ENCODE measurements around the gene IL20RA.
A peak's percentile ranks its signal among the peaks of the same experiment; 100 is the strongest.

The IL20RA gene

GRCh38 chr6:137067399-137067798, 22.6 kb upstream of the IL20RA start:
- TF ChIP-seq POLR2A (IDR thresholded peaks at IDR 0.05; ENCODE audit: low read length) (no peak), GATA1 (IDR thresholded peaks at IDR 0.05; ENCODE audit: low read depth, low read length) (no peak)
- no peak for DNase-seq

- TF ChIP-seq GATA1 (IDR thresholded peaks at IDR 0.05; ENCODE audit: low read depth, low read length) (no peak), POLR2A (IDR thresholded peaks at IDR 0.05; ENCODE audit: low read length) (no peak)
- DNase-seq = no peak
Measured at GRCh38 chr6:137058037-137058436, 13.3 kb upstream of the IL20RA start.

- DNase-seq = no peak
- TF ChIP-seq GATA1 (IDR thresholded peaks at IDR 0.05; ENCODE audit: low read depth, low read length) (no peak), POLR2A (IDR thresholded peaks at IDR 0.05; ENCODE audit: low read length) (no peak)
Measured at GRCh38 chr6:137056121-137056880, 11.5 kb upstream of the IL20RA start.

- no peak for DNase-seq
- TF ChIP-seq POLR2A (IDR thresholded peaks at IDR 0.05; ENCODE audit: low read length) (no peak), GATA1 (IDR thresholded peaks at IDR 0.05; ENCODE audit: low read depth, low read length) (no peak)
Measured at GRCh38 chr6:137051790-137052472, 7.2 kb upstream of the IL20RA start.

GRCh38 chr6:137049095-137049494, 4.3 kb upstream of the IL20RA start:
- no peak for TF ChIP-seq GATA1 (IDR thresholded peaks at IDR 0.05; ENCODE audit: low read depth, low read length)
- TF ChIP-seq POLR2A (IDR thresholded peaks at IDR 0.05; ENCODE audit: low read length) = no peak
- DNase-seq = no peak

- TF ChIP-seq POLR2A (IDR thresholded peaks at IDR 0.05; ENCODE audit: low read length) (no peak), GATA1 (IDR thresholded peaks at IDR 0.05; ENCODE audit: low read depth, low read length) (no peak)
- DNase-seq = no peak
Measured at GRCh38 chr6:137046871-137047412, 2.2 kb upstream of the IL20RA start.

GRCh38 chr6:137045222-137045789, 541 bp upstream of the IL20RA start:
- no peak for TF ChIP-seq POLR2A (IDR thresholded peaks at IDR 0.05; ENCODE audit: low read length)
- no peak for TF ChIP-seq GATA1 (IDR thresholded peaks at IDR 0.05; ENCODE audit: low read depth, low read length)
- DNase-seq = no peak

GRCh38 chr6:137043710-137044365, 927 bp downstream of the IL20RA start:
- TF ChIP-seq POLR2A (IDR thresholded peaks at IDR 0.05; ENCODE audit: low read length) = no peak
- TF ChIP-seq GATA1 (IDR thresholded peaks at IDR 0.05; ENCODE audit: low read depth, low read length) = no peak
- DNase-seq = peak; percentile 18 to 28

GRCh38 chr6:137040393-137040792, 4.4 kb downstream of the IL20RA start:
- TF ChIP-seq POLR2A (IDR thresholded peaks at IDR 0.05; ENCODE audit: low read length) = no peak
- no peak for TF ChIP-seq GATA1 (IDR thresholded peaks at IDR 0.05; ENCODE audit: low read depth, low read length)

GRCh38 chr6:137039010-137039409, 5.8 kb downstream of the IL20RA start:
- TF ChIP-seq POLR2A (IDR thresholded peaks at IDR 0.05; ENCODE audit: low read length) = no peak
- TF ChIP-seq GATA1 (IDR thresholded peaks at IDR 0.05; ENCODE audit: low read depth, low read length) = no peak

More at GRCh38 chr6:137040393-137040792, 4.4 kb downstream of the IL20RA start:
- no peak for DNase-seq

GRCh38 chr6:137036566-137037300, 8.0 kb downstream of the IL20RA start:
- TF ChIP-seq POLR2A (IDR thresholded peaks at IDR 0.05; ENCODE audit: low read length) (no peak), GATA1 (IDR thresholded peaks at IDR 0.05; ENCODE audit: low read depth, low read length) (no peak)
- DNase-seq = no peak

More at GRCh38 chr6:137039010-137039409, 5.8 kb downstream of the IL20RA start:
- no peak for DNase-seq

- no peak for TF ChIP-seq GATA1 (IDR thresholded peaks at IDR 0.05; ENCODE audit: low read depth, low read length)
- no peak for TF ChIP-seq POLR2A (IDR thresholded peaks at IDR 0.05; ENCODE audit: low read length)
- DNase-seq = no peak
Measured at GRCh38 chr6:137033828-137034227, 10.9 kb downstream of the IL20RA start.

GRCh38 chr6:137031122-137031521, 13.6 kb downstream of the IL20RA start:
- no peak for DNase-seq
- TF ChIP-seq POLR2A (IDR thresholded peaks at IDR 0.05; ENCODE audit: low read length) (no peak), GATA1 (IDR thresholded peaks at IDR 0.05; ENCODE audit: low read depth, low read length) (no peak)

Measured in erythroblast (primary cell).